GM21786 (cell line): ENCODE results near the gene CD300E.

ENCODE experiments used
- ATAC-seq: cut with Tn5 transposase; IDR thresholded peaks from one replicate; pipeline ENCODE4 v1.9.1; 2021; ENCODE audit not compliant: unreplicated experiment

The CD300E gene, protein sequence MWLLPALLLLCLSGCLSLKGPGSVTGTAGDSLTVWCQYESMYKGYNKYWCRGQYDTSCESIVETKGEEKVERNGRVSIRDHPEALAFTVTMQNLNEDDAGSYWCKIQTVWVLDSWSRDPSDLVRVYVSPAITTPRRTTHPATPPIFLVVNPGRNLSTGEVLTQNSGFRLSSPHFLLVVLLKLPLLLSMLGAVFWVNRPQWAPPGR

DNA sequence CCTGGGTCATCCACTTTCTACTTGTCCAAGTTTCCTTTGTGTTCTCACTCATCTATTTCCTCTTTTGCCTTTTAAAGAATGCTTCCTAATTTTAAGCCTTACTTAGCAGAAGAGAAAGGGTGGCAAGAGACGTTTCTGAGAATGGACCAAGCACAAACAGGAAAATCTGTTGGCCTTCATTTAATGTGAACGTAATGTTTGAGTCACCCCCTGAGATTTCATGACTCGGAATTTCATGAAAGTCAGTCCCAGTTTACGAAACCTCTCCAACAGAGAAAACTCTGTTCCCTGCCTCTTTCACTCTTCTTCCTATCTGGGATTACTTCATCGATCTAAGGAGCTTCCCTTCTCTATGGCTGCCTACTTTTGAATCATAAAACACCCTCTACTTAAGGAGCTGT lies at the start of gene CD300E:
Gene CD300E, minus strand, starts transcription at position 46 of the 401 bp plus-strand sequence. CDS start 117 bp downstream, outside the sequence.
- no peak for ATAC-seq

DNA sequence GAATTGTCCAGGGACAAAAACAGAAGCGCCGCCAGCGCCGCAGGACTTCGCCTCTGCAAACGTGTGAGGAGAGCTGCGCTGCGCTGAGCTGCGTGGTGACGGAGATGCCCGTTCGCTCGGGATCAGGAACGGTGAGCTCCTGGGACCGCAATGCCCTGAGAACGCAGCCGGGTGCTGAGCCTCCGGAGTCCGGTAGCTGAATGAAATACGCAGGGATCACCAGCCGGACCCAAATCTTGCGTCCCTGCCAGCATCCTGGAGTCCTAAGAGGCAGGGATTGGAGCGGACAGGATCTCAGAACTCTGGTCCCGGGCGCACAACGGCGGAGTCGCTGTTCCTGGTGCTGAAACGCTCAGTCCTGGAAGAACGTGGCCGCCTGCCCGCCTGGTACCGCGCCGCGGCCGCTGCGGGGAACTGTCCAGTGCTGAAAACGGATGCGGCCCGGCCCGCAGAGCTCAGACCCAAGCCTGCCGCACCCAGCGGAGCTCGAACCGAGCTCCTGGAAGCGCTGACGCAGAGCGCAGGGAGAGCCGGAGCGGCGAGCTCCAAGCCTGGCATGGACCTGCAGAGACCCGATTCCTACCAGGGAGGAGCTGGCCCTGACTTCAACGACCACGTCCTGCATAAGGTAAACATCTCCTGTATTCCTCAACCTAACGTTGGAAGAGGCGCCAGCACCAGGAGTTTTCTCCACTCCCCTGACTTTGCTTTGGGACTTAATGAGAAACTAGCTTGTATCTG lies 47.7 kb upstream of the CD300E start:
- ATAC-seq = no peak

- ATAC-seq = no peak
These were observed 46.8 kb upstream of the CD300E start for GRCh38 chr17:74670329-74670728.

DNA sequence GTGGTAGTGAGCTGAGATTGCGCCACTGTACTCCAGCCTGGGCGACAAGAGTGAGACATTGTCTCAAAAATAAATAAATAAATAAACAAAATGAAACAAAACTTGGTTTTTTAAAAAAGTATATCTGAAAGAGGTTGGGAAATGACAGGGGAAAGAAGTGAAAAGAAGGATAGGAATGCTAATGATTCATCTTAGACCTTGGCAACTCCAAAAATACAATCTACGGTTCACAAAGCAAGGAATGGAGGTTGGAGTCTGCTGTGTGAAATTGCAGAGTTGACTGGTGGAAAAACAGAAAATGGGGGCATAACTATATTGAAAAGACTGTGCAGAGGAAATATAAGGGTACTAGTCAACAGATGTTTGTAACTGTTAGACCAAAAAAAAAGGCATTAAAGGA lies 40.0 kb upstream of the CD300E start:
- ATAC-seq = no peak

- ATAC-seq = no peak
These were observed 36.4 kb upstream of the CD300E start for GRCh38 chr17:74659889-74660288.

DNA sequence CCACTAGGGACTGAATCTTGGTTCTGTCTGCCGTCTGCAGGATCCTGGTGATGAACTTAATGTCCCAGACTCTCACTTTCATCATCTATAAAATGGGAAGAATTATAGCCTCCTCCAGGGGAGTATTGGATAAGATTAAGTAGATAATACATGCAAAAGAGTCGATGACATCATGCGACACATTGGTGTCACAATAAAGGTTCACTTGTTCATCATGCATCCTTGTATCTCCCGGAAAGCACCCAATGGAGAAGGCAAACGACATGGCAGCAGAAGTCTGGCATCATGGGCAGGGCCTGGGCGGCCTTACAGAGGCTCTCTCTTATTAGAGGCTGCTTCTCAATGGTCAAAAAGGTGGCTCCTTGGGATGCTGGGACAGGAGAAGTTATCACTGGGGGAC lies 35.1 kb upstream of the CD300E start:
- no peak for ATAC-seq

DNA sequence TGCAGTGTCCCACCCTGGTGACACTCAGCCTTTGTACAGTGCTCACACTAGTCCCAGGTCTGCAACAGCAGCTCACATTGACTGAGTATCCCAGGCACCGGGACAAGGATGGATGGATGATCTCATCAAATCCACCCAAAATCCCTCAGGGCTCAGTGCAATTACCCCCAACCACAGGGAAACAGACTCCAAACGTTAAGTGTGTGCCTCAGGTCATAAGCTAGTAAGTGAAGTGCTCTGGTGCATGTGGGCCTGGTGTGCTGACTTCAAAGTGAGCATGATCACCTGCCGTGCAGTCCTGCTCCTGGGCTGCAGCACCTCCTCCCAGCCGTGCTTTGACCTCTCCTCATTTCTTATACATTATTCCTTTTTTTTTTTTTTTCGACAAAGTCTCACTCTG lies 31.2 kb upstream of the CD300E start:
- no peak for ATAC-seq

DNA sequence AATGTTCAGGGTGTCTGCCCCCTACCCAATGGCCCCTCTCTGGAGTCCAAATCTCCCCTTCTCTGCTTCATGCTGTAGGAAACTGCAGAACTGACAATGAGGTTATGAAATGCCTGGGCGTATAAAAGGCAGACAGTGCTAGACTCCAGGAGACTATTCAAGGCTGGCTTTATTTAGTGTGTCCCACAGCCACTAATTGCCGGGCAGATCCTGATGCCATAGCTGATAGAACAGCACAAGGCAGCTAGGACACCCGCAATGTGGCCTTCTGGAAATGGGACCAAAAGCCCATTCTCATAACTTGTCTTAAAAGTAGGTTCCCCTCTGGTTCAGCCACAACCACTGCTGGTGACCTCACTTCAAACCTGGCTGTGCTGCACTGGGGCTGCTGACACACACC lies 28.5 kb upstream of the CD300E start:
- ATAC-seq = no peak

DNA sequence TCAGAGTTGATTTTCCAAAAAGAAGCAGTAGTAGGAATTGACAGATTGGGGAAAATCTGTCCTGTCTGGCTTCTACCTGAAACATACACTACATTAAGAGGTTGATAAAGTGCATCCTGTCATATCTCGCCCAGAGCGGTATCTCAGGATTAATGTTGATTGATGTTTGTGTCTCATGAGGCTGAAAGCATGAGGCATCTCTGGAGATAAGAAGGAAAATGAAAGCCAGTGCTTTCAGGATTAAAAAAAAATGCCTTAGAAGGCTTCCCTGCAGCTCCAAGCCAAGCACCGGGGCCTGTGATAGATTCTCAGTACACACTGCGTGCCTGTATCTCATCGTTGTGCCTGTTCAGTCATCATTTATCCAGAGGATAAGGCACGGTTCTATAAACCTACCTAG lies 26.4 kb upstream of the CD300E start:
- no peak for ATAC-seq

- no peak for ATAC-seq
These were observed 24.5 kb upstream of the CD300E start for GRCh38 chr17:74647871-74648672.

GRCh38 chr17:74646231-74646630 lies 22.7 kb upstream of the CD300E start:
- ATAC-seq = no peak

- no peak for ATAC-seq
These were observed 21.5 kb upstream of the CD300E start for GRCh38 chr17:74645010-74645409.

DNA sequence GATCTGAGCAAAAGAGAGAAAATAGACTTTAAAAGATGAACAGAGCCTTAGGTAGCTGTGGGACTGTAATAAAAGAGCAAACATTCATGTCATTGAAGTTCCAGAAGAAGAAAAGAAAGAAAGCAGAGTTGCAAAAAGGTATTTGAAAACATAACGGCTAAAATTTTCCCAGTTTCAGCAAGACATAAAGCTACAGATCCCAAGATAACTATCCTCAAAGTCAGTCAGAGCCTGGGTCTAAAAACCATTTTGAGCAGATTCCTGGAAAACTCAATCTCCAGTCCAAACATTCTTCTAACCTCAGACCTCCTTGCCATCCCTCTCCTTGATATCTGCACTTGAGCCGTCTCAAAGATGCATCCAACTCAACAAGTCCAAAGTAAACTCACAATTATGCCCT lies 20.9 kb upstream of the CD300E start:
- no peak for ATAC-seq

- no peak for ATAC-seq
These were observed 20.3 kb upstream of the CD300E start for GRCh38 chr17:74643826-74644225.

- ATAC-seq = no peak
These were observed 19.5 kb upstream of the CD300E start for GRCh38 chr17:74642995-74643394.

DNA sequence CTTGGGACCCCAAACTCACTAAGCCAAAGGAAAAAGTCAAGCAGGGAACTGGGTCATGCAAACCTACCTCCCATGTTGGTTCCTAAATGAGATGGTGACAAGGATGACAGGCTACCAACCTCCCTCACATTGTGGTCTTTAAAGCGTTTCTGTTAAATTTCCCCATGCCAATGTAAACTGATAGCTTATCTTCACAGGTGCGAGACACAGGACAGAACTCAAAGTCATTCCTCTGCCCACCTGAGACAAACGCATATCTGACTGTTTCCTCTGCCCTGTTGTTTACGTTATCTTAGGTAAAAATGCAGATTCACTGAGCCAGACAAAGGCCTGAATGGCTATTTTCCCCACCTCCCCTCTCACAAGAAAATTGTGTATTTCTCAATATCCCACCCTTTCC lies 19.0 kb upstream of the CD300E start:
- no peak for ATAC-seq

DNA sequence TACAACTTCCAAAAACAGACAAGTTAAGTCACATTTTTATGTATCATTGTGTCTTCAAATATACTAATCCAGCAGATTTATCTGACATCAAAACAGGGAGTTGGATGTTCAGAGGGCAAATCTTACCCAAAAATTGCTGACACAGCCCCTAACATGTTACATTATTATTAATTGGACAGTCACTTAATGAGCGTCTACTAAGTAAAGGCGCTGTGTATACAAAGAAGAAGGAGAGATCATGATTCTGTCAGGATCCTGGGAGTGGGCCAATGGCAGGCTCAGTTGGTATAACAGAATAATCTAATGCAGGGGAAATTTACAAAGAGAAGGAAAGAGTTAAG lies 18.4 kb upstream of the CD300E start:
- no peak for ATAC-seq

GRCh38 chr17:74641224-74641957 lies 17.9 kb upstream of the CD300E start:
- no peak for ATAC-seq

DNA sequence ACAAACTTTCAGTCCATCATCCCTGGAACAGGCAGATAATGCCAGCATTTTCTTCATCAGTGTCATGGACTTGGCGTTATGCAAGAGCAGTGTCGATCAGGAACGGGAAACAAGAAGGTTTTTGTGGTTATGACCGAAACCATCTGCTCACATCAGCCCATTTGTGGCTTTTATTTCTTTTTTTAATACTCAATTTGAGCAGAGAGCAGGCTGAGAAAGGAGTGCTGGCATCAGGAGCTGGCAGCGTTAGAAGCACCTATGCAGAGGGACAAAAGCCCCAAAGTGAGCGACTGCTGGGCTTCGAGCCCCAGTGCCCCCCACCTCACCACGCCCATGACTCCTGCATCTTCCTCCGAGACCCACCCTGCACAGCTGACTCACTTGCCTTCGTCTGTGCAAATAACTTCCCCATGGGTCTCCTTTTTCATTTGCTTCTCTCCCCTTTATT lies 16.2 kb upstream of the CD300E start:
- no peak for ATAC-seq

DNA sequence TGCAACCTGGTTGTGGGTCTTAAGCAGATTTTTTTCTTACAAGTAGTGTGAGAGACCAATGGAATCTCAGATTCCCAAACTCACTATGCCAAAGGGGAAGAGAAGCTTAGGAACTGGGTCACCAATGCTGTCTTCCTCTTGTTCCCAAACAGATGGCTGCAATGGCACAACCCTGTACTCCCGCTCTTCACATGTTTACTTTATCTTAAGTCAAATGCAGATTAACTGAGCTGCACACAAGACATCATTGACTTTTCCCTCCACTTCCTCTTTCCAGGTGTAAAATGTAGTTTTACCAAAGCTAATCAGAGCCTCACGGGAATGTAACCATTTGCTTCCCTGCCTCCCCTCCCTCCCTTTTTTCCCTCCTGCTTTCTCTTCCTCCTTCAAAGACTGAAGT lies 14.4 kb upstream of the CD300E start:
- ATAC-seq = no peak

DNA sequence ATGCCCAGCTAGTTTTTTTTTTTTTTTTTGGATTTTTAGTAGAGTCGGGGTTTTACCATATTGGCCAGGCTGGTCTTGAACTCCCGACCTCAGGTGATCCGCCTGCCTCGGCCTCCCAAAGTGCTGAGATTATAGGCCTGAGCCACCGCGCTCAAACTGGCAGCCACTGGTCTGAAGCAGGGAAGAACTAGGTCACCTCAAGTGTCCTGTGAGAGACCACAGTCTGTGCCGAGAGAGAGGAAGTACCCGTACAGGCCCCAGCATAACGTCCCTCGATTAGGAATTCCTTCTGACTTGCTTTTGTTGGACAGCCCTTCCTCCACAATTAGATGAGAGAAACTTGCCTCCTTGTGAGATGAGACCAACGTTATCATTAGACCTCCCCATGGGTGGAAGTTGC lies 13.7 kb upstream of the CD300E start:
- ATAC-seq = no peak
